CD4-positive, CD25-positive, alpha-beta regulatory T cell (primary cell): ENCODE results near the gene LMCD1. TPM values are rescaled to one million over a fixed set of nuclear protein-coding genes. Genes with fewer than 3 reads are reported as not detected.
A peak's percentile ranks its signal among the peaks of the same experiment; 100 is the strongest.

Experiments
- ATAC-seq, 2 donors: fragments of 150-1000 bp; cut with Tn5 transposase; one replicate each; pipeline ENCODE4 v1.10.0; 2021; ENCODE audit warnings: low read depth in 2 of 2, moderate number of reproducible peaks in 2 of 2, moderate library complexity in 1 of 2
- DNase-seq, 3 donors: peaks; one replicate each; pipeline versions ENCODE4 v3.0.0 to v3.0.0-alpha.2; 2012 to 2022; ENCODE audit warnings: mixed read lengths in 1 of 3
- H3K27ac ChIP-seq: one replicate; pipeline ENCODE4 v1.7.0; 2013; ENCODE audit warnings: mild to moderate bottlenecking, low read length; ENCODE audit not compliant: insufficient read depth, poor library complexity, severe bottlenecking
- H3K27me3 ChIP-seq: one replicate; pipeline ENCODE4 v1.7.0; 2013; ENCODE audit warnings: low read length; ENCODE audit not compliant: control insufficient read depth, insufficient read depth
- H3K36me3 ChIP-seq: one replicate; pipeline ENCODE4 v1.7.0; 2013; ENCODE audit warnings: mild to moderate bottlenecking, low read length, moderate library complexity; ENCODE audit not compliant: control insufficient read depth, insufficient read depth
- H3K4me1 ChIP-seq: 2 replicates; pipeline ENCODE4 v1.7.0; 2013; ENCODE audit warnings: mild to moderate bottlenecking, low read length; ENCODE audit not compliant: insufficient read depth, control insufficient read depth, poor library complexity, severe bottlenecking
- H3K4me3 ChIP-seq: one replicate; pipeline ENCODE4 v1.7.0; 2013; ENCODE audit warnings: low read depth, mild to moderate bottlenecking, low read length, moderate library complexity
- H3K9me3 ChIP-seq, 2 experiments: 1 replicate in 1 of 2; 2 replicates in 1 of 2; pipeline ENCODE4 v1.7.0; 2013; ENCODE audit warnings: low read length in 2 of 2, mild to moderate bottlenecking in 1 of 2, moderate library complexity in 1 of 2; ENCODE audit not compliant: control insufficient read depth in 2 of 2
- H3K27ac Mint-ChIP-seq, 3 donors: one replicate each; pipeline ENCODE4 v1.8.0; 2020 to 2022; ENCODE audit warnings: mild to moderate bottlenecking in 3 of 3, mixed read lengths in 3 of 3, moderate library complexity in 2 of 3
- H3K27me3 Mint-ChIP-seq: one replicate; pipeline ENCODE4 v1.8.0; 2022; ENCODE audit warnings: mild to moderate bottlenecking, mixed read lengths
- H3K36me3 Mint-ChIP-seq: one replicate; pipeline ENCODE4 v1.8.0; 2020; ENCODE audit warnings: mixed read lengths
- H3K4me1 Mint-ChIP-seq, 4 donors: one replicate each; pipeline ENCODE4 v1.8.0; 2020 to 2022; ENCODE audit warnings: mixed read lengths in 4 of 4, mild to moderate bottlenecking in 1 of 4
- H3K4me3 Mint-ChIP-seq, 4 donors: one replicate each; pipeline ENCODE4 v1.8.0; 2020 to 2022; ENCODE audit warnings: mild to moderate bottlenecking in 4 of 4, mixed read lengths in 4 of 4, moderate library complexity in 3 of 4
- H3K9me3 Mint-ChIP-seq, 7 donors: one replicate each; pipeline ENCODE4 v1.8.0; 2020 to 2022; ENCODE audit warnings: mixed read lengths in 7 of 7, mild to moderate bottlenecking in 3 of 7, moderate library complexity in 2 of 7
- polyA plus RNA-seq, 4 donors: library from polyadenylated mRNA; unstranded; fragments of 300-500 nt; fragmentation: Illumina TruSeq; gene quantifications; one replicate each; pipeline ENCODE4 v1.2.3, GENCODE V29; 2021
- total RNA-seq: library from RNA; stranded (reverse); gene quantifications from one replicate; pipeline ENCODE4 v1.2.3, GENCODE V29; 2022

Gene LMCD1
- total and polyA plus RNA-seq, 5 donors from 2014 or later = 5.6 to 27.7 (median 17.2) TPM

GRCh38 chr3:8621872-8622271 lies 120.2 kb downstream of the LMCD1 start:
- Mint-ChIP-seq H3K27me3 (peaks cover 9% of the 10 kb centered on the region), H3K9me3 (peaks cover 0 to 6% (median 0%) of the 10 kb centered on the region in 7 donors), H3K4me3 (no peak overlapping the region), H3K4me1 (peaks cover 0 to 7% (median 0%) of the 10 kb centered on the region in 4 donors), H3K27ac (no peak overlapping the region), H3K36me3 (no peaks in the 10 kb centered on the region)
- DNase-seq (no peak), ATAC-seq (no peak)
- H3K4me3 ChIP-seq = no peak overlapping the region
- H3K36me3 ChIP-seq = no peaks in the 10 kb centered on the region
- peaks cover 0 to 3% of the 10 kb centered on the region in 2 experiments for H3K9me3 ChIP-seq
- H3K27me3 ChIP-seq = no peaks in the 10 kb centered on the region
- no peak overlapping the region for H3K27ac ChIP-seq
- peaks cover 5% of the 10 kb centered on the region for H3K4me1 ChIP-seq

- Mint-ChIP-seq H3K27ac (no peak overlapping the region), H3K9me3 (peaks cover 0 to 6% (median 0%) of the 10 kb centered on the region in 7 donors), H3K27me3 (peaks cover 8% of the 10 kb centered on the region), H3K4me3 (peak overlapping the region in 1 of 4 donors; percentile 41), H3K36me3 (no peaks in the 10 kb centered on the region), H3K4me1 (peaks cover 0 to 7% (median 0%) of the 10 kb centered on the region in 4 donors)
- Histone ChIP-seq H3K36me3 (no peaks in the 10 kb centered on the region), H3K4me3 (no peak overlapping the region), H3K27me3 (no peaks in the 10 kb centered on the region), H3K9me3 (peaks cover 0 to 3% of the 10 kb centered on the region in 2 experiments), H3K27ac (no peak overlapping the region), H3K4me1 (peaks cover 5% of the 10 kb centered on the region)
- ATAC-seq (peak; percentile 29 to 61), DNase-seq (peak; percentile 12 to 25 (median 21))
These were observed 121.5 kb downstream of the LMCD1 start for GRCh38 chr3:8622873-8623691.

GRCh38 chr3:8623741-8624140 lies 122.1 kb downstream of the LMCD1 start:
- H3K27me3 Mint-ChIP-seq = peaks cover 4% of the 10 kb centered on the region
- H3K36me3 Mint-ChIP-seq = no peaks in the 10 kb centered on the region
- peak overlapping the region in 1 of 4 donors; percentile 41 for H3K4me3 Mint-ChIP-seq
- peaks cover 0 to 9% (median 1%) of the 10 kb centered on the region in 4 donors for H3K4me1 Mint-ChIP-seq
- Histone ChIP-seq H3K4me1 (peaks cover 5% of the 10 kb centered on the region), H3K27ac (no peak overlapping the region), H3K9me3 (peaks cover 0 to 2% of the 10 kb centered on the region in 2 experiments), H3K36me3 (no peaks in the 10 kb centered on the region), H3K4me3 (no peak overlapping the region), H3K27me3 (no peaks in the 10 kb centered on the region)
- H3K27ac Mint-ChIP-seq = no peak overlapping the region
- ATAC-seq = no peak
- peaks cover 0 to 6% (median 0%) of the 10 kb centered on the region in 7 donors for H3K9me3 Mint-ChIP-seq
- no peak for DNase-seq

Other genes starting within 250 kb of the LMCD1 start
- not detected for gene SSUH2, start 143.0 kb downstream of the LMCD1 start, total RNA-seq
- not detected for gene SSUH2, start 143.0 kb downstream of the LMCD1 start, polyA plus RNA-seq
- not detected for gene CAV3, start 232.0 kb downstream of the LMCD1 start, total RNA-seq
- not detected for gene CAV3, start 232.0 kb downstream of the LMCD1 start, polyA plus RNA-seq